ENCODE data around the gene TMEM141.
"Not testable (repeated sequence)": the region's sequence is repeated elsewhere in the genome, so short reads cannot be mapped to it uniquely, and the experiment has no call there.

Gene TMEM141

GRCh38 chr9:136835932-136836904 is 45.1 kb downstream of the TMEM141 start:
- no peak for DNase-seq

DNA sequence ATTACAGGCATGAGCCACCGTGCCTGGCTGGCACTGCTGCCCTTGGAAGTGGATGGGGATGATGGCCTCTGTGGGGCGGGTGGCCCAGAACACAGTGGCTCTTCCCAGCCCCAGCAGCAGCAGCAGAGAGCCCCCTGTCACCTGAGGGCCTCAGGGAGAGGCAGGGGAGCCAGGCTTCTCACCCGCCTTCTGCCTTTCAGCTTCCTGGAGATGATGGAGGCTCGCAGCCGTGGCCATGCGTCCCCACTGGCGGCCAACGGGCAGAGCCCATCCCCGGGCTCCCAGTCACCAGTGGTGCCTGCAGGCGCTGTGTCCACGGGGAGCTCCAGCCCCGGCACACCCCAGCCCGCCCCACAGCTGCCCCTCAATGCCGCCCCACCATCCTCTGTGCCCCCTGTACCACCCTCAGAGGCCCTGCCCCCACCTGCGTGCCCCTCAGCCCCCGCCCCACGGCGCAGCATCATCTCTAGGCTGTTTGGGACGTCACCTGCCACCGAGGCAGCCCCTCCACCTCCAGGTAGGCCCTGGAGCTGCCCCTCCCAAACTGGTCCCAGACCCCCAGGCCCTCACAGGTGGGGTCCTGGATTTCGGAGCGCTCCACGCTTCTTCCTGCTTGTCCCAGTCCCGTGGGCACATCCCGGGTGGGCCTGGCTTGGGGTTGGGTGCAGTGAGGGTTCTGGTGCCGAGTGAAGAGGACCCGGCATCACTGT is 46.2 kb downstream of the TMEM141 start:
- no peak for DNase-seq

GRCh38 chr9:136837856-136838277 is 46.7 kb downstream of the TMEM141 start:
- not testable (repeated sequence) for DNase-seq

DNA sequence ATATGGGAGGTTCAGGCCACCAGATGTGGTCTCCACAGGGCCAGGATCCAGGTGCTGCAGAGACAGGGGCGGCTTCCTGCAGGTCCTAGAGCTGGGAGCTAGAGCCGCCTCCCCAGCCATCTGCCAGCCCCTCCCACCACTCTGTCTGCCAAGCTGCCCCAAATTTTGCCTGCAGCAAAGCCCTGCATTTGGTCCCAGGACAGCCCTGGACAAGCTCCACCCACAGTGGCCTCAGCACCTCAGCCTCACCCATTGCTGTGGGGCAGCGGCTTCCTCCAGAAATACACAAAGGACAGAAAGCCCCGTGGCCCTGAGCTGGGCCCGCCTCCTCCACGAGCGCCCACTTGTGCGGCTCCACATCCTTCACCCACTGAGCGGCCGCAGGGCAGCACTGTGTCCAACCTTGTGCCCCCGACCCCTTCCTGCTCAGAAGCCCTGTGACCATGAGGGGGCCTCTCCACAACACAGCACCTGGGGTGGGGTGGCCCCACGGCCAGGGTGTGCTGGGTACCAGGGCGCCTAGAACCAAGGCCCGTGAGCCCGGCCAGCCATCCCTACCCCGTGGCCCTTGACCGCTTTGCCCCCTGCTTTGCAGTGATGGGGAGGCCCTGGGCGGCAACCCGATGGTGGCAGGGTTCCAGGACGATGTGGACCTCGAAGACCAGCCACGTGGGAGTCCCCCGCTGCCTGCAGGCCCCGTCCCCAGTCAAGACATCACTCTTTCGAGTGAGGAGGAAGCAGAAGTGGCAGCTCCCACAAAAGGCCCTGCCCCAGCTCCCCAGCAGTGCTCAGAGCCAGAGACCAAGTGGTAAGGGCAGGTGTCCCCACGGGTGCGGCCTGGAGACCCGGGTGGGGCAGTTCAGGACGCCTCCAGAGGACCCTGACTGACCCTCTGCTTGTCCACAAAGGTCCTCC is 47.4 kb downstream of the TMEM141 start:
- DNase-seq: no peak

GRCh38 chr9:136839229-136840139 is 48.3 kb downstream of the TMEM141 start:
- DNase-seq: no peak

DNA sequence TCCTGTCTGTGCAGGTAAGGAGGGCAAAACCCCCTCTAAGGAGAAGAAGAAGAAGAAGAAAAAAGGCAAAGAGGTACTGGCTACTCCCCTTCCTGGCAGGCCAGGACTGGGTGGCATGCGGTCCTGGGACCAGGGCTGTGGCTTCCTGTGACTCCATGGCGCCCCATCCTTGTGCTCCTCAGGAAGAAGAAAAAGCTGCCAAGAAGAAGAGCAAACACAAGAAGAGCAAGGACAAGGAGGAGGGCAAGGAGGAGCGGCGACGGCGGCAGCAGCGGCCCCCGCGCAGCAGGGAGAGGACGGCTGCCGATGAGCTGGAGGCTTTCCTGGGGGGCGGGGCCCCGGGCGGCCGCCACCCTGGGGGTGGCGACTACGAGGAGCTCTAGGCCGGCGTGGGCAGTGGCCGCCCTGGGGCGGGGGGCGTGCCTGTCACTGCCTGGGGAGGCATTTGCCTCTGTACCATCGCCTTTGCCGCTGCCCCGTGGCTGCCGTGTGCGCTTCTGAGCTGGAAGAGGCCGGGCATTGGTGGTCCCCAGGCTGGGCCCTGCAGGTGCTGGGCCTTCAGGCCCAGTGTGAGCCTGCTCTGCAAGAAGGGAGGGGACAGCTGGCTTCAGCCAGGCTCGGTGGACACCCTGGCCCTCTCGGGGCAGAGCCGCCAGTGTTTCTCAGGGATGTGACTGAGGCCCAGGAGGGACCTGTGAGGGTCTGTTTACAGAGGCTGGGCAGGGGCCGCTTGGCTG is 49.2 kb downstream of the TMEM141 start:
- DNase-seq: no peak

GRCh38 chr9:136840877-136841645 is 49.9 kb downstream of the TMEM141 start:
- DNase-seq: peak; percentile 61 to 82

- DNase-seq: not testable (repeated sequence)
Observed at GRCh38 chr9:136841646-136842379, 50.7 kb downstream of the TMEM141 start.

DNA sequence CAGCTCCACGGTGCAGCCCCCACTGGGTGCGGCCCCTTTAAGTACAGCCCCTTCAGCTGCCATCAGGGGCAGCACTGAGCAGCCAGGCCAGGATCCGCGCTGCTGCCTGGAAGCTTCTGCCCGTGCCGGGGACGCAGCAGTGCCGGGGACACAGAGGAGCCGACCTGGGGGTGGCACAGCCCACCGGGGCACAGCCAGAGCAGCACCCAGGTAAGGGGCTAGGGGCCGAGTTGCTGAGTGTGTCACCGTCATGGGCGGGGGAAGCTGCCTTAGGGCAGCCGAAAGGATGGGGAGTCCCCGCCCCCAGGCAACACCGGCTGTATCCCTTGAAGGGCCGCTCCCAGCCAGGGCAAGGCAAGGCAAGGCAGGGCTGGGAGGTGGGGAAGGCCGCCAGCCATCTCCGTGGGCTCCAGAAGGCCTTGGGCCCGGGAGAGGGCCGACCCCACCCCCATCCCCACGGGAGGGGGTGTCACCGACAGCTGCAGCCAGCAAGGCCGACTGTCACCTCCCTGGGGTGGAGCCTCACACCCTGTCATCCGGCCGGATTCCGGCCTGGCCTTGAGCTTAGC is 51.3 kb downstream of the TMEM141 start, which contains the start of gene AJM1:
Gene AJM1, plus strand, starts transcription at position 99 of the 569 bp plus-strand sequence. CDS start 1,937 bp downstream, outside the sequence.
- peak; percentile 42 to 76 for DNase-seq

Measured in NCI-H526 (cell line).